Measurements from ENCODE around the gene PDGFA. TPM values are rescaled to one million over a fixed set of nuclear protein-coding genes. Genes with fewer than 3 reads are reported as not detected.
A peak's percentile ranks its signal among the peaks of the same experiment; 100 is the strongest.

The PDGFA gene
- total RNA-seq, 1 experiment from 2014 or later, result 35.8 TPM

GRCh38 chr7:536231-536630, 16.6 kb upstream of the PDGFA start:
- Mint-ChIP-seq H3K4me3 (no peak overlapping the region), H3K27ac (peak overlapping the region in 1 of 3 experiments; percentile 31; a peak in 1 of 7 replicates), H3K9me3 (no peaks in the 10 kb centered on the region; a peak in 1 of 5 replicates), H3K36me3 (ENCODE audit: insufficient read depth in 1 of 3, low read depth in 3 of 3) (no peaks in the 10 kb centered on the region; a peak in 1 of 7 replicates), H3K4me1 (peaks cover 5 to 8% of the 10 kb centered on the region in 2 experiments; a peak in 2 of 4 replicates), H3K27me3 (ENCODE audit: low read depth) (peaks cover 23% of the 10 kb centered on the region)
- DNase-seq, result no peak
- WGBS (ENCODE audit: extremely low coverage, insufficient read length, low lambda C conversion rate), result no CpG with 5 or more reads among the region's 12 CpGs
- H2BK20ac ChIP-seq (ENCODE audit: low read depth, low read length, poor library complexity, severe bottlenecking), result no peak overlapping the region
- no peak overlapping the region for H4K5ac ChIP-seq (ENCODE audit: insufficient read length, low read depth, low read length)
- no peak overlapping the region for H2BK5ac ChIP-seq (ENCODE audit: insufficient read length, low read length)
- no peak overlapping the region for H4K91ac ChIP-seq (ENCODE audit: insufficient read length, low read depth, low read length)
- H3K27me3 ChIP-seq (ENCODE audit: insufficient read depth, low read length), result no peaks in the 10 kb centered on the region
- no peaks in the 10 kb centered on the region for H3K79me1 ChIP-seq (ENCODE audit: insufficient read depth, low read depth, low read length, poor library complexity, severe bottlenecking)
- no peak overlapping the region for H2BK120ac ChIP-seq (ENCODE audit: low read depth, low read length, poor library complexity, severe bottlenecking)
- H2AK5ac ChIP-seq (ENCODE audit: insufficient read length, low read length), result no peak overlapping the region
- no peaks in the 10 kb centered on the region for H3K9me3 ChIP-seq (ENCODE audit: control insufficient read depth, low read depth, low read length)
- no peak overlapping the region for H3K4ac ChIP-seq (ENCODE audit: low read depth, low read length)
- no peak overlapping the region for H3K14ac ChIP-seq (ENCODE audit: insufficient read depth, low read length)
- no peak overlapping the region for H3K4me2 ChIP-seq (ENCODE audit: insufficient read depth, insufficient read length, low read length)
- no peak overlapping the region for H2BK12ac ChIP-seq (ENCODE audit: insufficient read length, low read depth, low read length)
- no peak overlapping the region for H3K27ac ChIP-seq (ENCODE audit: insufficient read length, low read depth, low read length)
- no peak overlapping the region for H4K8ac ChIP-seq (replicated peaks; ENCODE audit: insufficient read length, low read depth, low read length)
- H3K23ac ChIP-seq (ENCODE audit: insufficient read length, low read depth, low read length), result no peak overlapping the region
- TF ChIP-seq CTCF (conservative IDR thresholded peaks at IDR 0.05), result no peak
- H3K79me2 ChIP-seq (ENCODE audit: insufficient read depth, low read length), result no peaks in the 10 kb centered on the region
- H3K23me2 ChIP-seq (ENCODE audit: insufficient read length, low read depth, low read length, poor library complexity, severe bottlenecking), result no peaks in the 10 kb centered on the region
- no peak overlapping the region for H2AFZ ChIP-seq (ENCODE audit: low read length)
- no peak overlapping the region for H3K18ac ChIP-seq (ENCODE audit: insufficient read length, low read depth, low read length)
- H4K20me1 ChIP-seq (ENCODE audit: control insufficient read depth, insufficient read depth, insufficient read length), result no peaks in the 10 kb centered on the region
- H3K56ac ChIP-seq (ENCODE audit: insufficient read length, low read depth, low read length), result no peak overlapping the region
- no peaks in the 10 kb centered on the region for H3K4me1 ChIP-seq (ENCODE audit: insufficient read depth, low read length)
- no peak overlapping the region for H3T11ph ChIP-seq (ENCODE audit: low read length)
- H3K9ac ChIP-seq (ENCODE audit: extremely low read depth, insufficient read length, low read length), result no peak overlapping the region
- H2BK15ac ChIP-seq (ENCODE audit: low read depth, low read length), result no peak overlapping the region

All from H9 (cell line).